GM12891 (cell line): ENCODE measurements around the gene ACADSB.

Source experiments
- PAX5 ChIP-seq: IDR thresholded peaks from 2 replicates; pipeline ENCODE4 v1.6.1; 2011; ENCODE audit warnings: low read length, moderate library complexity, mild to moderate bottlenecking; ENCODE audit not compliant: insufficient read depth, severe bottlenecking
- POLR2A ChIP-seq: IDR thresholded peaks from 2 replicates; pipeline ENCODE4 v1.6.1; 2011; ENCODE audit warnings: low read depth, low read length, control low read depth
- POLR2AphosphoS5 ChIP-seq: IDR thresholded peaks from 2 replicates; pipeline ENCODE4 v1.6.1; 2011; ENCODE audit warnings: low read depth, low read length, control low read depth
- POU2F2 ChIP-seq: IDR thresholded peaks from 2 replicates; pipeline ENCODE4 v1.6.1; 2011; ENCODE audit warnings: low read depth, mild to moderate bottlenecking, control low read depth, low read length, moderate library complexity
- SPI1 ChIP-seq: IDR thresholded peaks from 2 replicates; pipeline ENCODE4 v1.6.1; 2011; ENCODE audit warnings: low read depth, low read length, control low read depth
- TAF1 ChIP-seq: IDR thresholded peaks from 2 replicates; pipeline ENCODE4 v1.6.1; 2011; ENCODE audit warnings: low read depth, low read length, control low read depth

GRCh38 chr10:123007558-123008354, 1.1 kb upstream of the ACADSB start:
- TF ChIP-seq POLR2A (no peak), POLR2AphosphoS5 (no peak), PAX5 (no peak), TAF1 (0 out of 2 replicates have a peak, but pooled peaks have one; percentile 26), POU2F2 (no peak), SPI1 (no peak)
